HG03159 (cell line): ENCODE results near the gene STK32B.

Experiments
- ATAC-seq: cut with Tn5 transposase; IDR thresholded peaks from one replicate; pipeline ENCODE4 v1.9.1; 2021; ENCODE audit warnings: mild to moderate bottlenecking, moderate library complexity; ENCODE audit not compliant: unreplicated experiment

The STK32B gene

DNA sequence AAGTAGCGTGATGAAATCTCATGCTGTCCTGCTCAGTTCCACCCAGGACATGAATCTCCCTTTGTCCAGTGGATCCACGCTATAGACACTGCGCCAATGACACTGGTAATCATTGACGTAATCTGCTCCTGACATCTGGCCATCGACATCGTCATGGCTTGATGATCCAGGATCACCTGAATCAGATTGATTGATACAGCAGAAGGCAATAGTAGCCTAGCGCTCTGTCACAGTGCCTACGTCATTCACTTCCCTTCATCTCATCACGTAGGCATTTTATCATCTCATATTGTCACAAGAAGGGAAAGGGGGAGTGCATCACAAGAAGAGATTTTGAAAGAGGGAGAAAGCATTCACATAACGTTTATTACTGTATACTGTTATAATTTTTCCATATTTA, 68.8 kb downstream of the STK32B start:
- no peak for ATAC-seq

DNA sequence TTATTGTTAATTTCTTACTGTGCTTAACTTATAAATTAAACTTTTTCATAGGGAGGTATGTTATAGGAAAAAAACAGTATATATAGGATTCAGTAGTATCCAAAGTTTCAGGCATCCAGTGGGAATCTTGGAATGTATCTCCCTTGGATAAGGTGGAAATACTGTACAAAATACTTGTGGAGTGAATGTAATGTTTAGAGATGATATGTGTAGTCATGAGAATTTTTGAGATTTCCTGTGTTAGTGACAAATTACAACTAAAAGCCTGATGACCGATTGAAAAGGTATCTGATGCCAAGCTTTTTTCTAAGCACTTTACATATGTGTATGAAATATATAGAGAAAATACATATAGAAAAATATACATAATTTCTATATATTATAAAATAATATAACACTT, 69.2 kb downstream of the STK32B start:
- ATAC-seq, result no peak

DNA sequence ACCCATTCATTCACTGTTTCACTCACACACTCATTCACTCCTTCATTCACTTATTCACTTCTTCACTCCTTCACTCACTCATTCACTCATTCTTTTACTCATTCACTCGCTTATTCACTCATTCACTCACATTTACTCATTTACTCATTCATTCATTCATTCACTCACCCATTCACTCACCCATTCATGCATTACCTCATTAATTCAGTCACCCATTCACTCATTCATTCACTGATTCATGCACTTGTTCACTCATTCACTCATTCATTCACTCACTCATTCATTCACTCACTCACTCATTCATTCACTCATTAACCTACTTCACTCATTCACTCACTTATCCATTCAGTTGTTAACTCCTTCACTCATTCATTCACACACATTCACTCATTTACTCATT, 70.8 kb downstream of the STK32B start:
- ATAC-seq, result no peak

DNA sequence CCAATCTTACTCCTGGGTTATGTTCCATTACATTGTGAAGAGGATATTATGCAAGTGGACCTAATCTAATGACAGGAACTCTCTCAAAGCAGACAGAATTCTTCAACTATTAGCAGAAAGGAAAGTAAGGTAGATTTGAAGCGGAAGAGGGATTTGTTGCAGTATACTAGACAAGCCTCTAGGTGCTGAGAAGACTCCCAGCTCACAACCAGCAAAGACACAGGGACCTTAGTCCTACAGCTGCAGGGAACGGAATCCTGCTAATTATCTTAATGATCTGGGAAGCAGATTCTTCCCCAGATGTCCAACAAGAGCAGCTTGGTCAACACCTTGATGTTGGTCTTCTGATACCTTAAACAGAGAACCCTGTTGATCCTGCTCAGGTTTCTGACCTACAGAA, 73.6 kb downstream of the STK32B start:
- no peak for ATAC-seq

DNA sequence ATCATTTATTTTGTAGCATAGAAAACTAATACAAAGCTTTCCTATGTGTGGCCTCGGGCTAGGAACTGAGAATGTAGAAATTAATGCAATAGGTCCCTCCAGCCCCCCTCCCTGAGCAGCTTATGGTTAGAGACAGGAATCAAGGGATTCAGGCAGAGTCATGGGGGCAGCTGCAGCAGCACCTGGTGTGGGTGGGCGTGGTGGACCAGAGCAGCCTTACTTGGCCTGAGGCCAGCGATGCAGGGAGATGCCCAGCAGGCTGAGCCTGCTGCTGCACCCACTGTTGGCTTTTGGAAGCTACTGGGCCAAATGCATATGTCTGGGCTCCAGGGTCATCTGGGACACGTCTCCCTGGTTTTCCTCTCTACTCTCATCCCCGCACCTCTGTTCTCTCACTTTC, 74.0 kb downstream of the STK32B start:
- no peak for ATAC-seq

DNA sequence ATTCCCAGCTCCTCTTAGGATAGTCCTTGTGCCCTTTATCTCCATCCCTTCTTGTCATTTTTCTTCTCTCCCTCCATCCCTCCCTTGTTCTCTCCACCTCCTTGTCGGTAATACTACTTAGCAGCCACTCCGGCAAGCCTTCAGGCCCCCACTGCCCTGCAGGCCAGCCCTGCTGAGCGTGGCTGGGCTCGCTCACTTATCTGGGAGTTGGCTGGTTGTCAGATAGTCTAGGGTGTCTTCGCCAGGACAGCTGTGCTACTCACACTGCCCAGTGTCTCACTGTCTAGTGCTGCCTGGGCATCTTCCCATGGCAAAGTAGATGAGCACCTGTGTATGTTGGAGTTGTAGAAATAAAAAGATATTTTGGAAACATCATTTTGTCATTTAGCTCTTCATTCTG, 75.0 kb downstream of the STK32B start:
- ATAC-seq, result no peak

DNA sequence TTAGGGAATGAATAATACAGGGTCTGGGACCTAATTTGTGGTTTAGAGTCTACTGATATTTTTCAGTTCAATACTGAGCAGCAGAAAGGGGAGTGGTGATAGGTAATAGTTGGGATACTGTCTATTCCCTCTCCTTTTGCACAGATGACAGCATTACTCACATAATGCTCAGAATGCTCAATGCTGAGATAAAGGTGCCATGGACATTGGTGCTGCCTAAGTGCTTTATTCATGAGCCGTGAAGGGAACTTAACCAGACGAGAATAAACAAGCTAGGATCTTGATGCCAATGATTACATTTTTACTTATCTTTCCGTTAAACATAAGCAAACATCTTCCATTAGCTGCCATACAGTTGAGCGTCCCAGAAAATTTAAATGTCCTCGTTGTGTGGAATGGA, 75.6 kb downstream of the STK32B start:
- no peak for ATAC-seq

DNA sequence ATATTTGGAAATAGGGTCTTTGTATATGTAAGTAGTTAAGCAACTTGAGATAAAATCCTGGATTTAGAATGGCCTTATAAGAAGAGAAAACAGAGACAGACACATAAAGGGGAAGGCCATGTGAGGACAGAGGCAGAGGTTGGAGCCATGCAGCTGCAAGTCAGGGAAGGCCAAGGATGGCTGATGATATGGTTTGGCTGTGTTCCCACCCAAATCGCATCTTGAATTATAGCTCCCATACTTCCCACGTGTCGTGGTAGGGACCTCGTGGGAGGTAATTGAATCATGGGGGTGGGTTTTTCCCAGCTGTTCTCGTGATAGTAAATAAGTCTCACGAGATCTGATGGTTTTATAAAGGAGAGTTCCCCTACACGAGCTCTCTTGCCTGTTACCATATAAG, 76.3 kb downstream of the STK32B start:
- no peak for ATAC-seq

DNA sequence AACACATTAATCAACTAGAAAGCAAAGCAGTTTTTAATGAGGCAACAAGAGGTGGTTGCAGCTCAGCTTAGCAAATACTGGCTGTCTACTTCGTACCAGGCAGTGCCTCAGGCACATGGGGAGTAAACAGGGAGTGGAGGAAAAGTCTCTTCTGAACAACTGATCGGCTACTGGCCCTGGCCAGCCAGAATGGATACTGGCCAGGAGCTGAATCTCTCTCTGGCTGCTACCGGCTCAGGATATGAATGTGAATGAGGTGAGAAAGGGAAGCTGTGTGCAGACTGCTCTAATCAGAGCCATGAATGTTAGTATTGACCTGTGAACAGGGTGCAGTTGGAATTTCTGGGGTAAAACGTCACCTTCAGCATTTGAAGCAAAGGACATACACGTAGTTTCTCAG, 77.3 kb downstream of the STK32B start:
- ATAC-seq, result no peak

DNA sequence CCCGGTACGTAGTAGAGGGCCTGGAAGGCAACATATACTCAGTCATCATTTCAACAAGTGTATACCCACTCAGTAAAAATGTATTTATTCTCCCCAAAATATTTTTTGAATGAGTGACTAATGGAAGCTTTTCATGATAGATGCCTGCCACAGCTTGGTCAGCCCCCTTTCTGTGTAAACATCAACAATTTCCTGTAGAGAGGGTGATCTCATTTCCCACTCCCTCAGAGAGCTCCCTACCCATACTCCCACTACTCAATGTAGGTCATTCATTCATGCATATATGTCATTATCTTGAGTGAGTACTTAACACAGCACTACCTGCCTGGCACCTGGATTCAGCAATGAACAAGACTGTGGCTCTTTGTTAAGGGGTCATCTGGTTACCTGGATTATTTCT, 81.9 kb downstream of the STK32B start:
- ATAC-seq, result no peak

DNA sequence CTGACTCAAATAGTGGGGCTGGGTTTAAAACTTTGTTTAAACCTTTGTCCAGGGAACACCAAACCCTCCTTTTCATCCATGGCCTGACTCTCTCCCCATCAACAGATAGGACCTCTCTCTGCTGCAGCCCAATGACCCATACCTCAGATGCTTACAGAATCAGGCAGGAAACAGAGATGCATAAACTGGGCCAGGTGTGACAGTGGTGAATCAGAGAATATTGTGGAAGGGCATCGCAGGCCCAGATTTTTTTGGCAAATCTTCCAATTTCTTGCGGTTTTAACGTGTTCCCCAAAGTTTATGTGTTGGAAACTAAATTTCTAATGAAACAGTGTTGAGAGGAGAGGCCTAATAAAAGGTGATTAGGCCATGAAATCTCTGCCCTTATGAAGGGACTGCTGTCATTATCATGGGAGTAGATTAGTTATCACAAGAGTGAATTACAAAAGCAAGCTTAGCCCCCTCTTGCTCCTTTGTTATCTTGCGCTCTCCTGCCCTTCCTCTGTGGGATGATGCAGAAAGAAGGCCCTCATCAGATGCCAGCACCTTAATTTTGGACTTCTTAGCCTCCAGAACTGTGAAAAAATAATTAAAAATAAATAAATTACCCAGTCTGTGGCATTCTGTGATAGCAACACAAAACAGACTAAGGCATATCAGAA, 82.8 kb downstream of the STK32B start:
- ATAC-seq, result no peak

DNA sequence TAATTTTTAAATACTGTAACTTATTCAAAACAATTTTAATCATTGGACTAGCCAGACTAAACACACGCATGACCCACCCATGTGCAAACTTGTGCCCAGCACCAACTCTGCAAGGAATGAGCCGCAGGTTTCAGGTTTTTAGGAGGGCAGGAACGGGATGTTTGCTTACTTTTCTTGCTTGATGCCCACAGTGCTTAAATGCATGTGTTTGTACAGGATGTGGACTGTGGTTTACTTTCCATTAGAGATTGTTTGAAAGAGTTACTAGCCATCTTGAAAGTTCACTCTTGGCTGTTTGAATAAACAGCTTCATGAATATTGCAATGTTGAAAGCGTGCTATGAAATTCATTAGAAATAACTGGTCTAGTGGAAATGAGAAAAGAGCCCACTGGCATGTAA, 83.3 kb downstream of the STK32B start:
- ATAC-seq, result no peak

DNA sequence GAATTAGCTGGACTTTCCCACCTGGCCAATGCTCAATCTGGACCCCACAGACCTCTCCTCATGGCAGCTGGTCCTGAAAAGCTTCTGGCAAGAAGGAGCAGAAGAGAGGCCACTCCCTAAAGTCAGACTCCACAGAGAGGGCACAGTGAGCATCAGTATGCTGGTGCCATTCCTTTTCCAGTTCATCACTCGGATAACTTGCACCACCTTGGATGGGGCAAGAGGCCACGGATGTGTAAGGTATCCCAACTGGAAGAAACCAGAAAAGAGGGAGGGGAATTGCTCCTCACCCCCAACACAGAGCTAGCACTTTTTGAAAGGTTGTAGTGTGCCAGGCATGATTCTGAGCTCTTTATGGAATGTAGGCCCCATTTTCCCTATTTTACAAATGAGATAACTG, 85.9 kb downstream of the STK32B start:
- ATAC-seq, result no peak

DNA sequence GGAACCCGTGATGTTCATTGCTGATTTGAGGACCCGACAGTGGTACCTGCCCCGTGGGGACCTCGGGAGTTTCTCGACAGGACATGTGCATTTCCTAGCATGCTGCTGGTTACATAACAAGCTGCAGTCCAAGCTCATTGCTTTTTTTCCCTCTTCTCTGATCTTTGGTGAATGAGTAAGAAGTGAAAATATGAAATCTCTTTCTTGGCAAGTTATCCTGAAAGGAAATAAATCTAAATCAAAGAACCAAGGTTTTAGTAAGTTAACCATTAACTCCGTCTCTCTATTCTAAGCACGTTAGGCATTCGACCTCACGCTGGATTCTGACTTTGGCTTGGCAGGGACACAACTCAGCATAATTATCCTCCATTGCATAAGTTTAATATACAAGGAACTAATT, 86.6 kb downstream of the STK32B start:
- no peak for ATAC-seq

DNA sequence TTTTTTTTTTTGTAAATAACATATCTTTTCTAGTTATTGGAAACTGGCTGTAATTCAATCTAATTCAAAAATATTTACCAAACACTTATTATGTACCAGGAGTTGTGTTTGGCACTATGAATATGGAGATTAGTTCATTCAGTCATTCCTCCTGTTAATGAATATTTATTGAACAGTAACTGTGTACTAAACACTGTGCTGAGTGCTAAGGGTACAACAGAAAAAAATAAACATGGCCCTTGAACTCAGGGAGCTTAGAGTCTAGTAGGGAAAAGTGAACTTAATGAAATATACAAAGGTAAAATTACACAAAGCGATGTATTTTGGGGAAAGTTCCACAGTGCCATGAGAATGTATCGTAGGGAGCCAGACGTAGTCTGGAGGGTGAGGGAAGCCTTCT, 87.1 kb downstream of the STK32B start:
- ATAC-seq, result no peak

DNA sequence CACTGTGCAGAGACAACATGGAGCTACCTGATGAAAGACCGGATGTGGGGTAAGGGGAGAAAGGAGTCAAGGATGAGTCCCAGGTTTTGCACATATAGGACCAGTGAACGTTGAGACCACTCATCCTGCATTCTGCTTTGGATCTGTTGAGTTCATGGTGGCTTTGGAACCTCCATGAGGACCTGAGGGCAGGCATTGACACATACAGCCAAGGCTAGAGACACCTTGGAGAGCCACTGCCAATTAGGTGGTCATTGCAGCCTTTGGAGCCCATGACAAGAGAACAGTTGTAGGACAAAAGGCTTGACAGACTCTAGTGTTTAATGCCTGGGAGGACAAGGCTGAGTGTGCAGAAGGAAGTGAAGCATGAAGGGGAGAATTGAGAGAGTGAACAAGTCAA, 87.9 kb downstream of the STK32B start:
- no peak for ATAC-seq

DNA sequence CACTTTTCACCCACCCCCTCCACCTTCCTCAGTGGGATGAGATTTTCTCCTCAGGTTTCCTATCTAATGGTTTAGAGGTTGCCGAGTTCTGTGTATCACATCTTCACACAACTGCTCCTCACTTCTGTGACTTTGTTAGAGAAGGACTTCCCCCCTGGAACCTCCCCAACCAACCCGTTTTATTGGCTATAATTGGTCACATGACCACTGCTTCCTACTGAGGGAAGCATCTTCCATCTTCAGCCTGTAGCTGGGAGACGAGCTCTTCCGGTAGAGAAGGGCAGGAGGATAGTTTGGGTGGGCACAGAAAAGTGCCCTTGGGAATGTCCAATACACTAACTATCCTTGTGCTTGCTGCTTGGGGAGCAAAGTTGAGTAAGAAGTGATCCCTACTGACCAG, 90.5 kb downstream of the STK32B start:
- ATAC-seq, result no peak

DNA sequence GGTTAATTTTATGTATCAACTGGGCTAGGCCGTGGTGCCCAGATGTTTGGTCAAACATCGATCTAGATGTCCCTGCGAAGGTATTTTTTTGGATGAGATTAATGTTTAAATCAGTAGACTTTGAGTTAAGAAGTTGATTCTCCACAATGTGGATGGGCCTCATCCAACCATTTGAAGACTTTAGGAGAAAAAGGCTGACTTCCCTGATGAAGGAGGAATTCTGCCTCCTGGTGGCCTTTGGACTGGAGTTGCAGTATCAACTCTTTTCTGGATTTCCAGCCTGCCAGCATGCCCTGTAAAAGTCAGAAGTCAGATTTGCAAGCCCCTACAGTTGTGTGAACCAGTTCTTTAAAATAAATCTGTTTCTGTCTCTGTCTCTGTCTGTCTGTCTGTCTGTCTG, 91.4 kb downstream of the STK32B start:
- ATAC-seq, result no peak

DNA sequence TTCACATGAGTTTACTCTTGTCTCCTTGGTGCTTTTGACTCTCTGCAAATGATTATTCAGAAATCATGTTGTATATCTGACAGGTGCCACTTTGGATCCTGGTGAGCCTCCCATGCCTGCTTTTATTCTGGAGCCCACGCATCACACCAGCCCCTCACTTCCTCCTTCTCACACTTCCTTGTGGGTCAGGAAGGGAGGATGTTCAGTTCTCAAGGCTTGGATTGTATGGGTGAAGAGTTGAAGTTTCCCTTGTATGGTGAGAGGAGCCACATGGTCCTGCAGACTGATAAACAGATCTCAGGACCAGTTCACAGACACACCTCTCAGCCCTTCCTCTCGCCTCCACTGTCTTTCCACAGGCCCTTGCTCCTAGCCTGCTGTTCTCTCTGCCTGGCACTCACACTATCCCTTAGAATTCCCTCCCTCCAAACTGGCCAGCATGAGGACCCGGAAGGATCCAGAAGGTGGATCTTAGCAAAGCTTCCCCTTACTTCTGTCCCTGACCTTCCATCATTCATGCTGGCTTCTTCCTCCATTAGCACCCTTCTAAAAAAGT, 92.1 kb downstream of the STK32B start:
- no peak for ATAC-seq

DNA sequence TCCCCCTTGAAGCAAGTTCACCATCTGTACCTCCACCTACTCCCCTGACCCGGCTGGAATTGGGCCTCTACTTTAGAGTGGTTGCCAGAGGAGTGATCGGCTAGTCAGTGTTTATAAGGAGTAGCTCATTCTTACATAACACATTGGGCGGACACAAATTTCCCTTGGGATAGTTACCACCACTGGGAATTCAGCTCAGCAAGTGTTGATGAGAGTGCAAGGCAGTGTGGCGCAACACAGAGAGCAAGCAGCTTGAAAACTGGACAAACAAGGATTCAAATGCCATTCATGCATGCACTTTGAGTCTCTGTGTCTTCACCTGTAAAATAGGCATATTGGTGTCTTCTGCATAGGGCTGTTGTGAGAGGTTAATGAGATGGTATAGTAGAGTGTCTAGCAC, 92.7 kb downstream of the STK32B start:
- no peak for ATAC-seq

DNA sequence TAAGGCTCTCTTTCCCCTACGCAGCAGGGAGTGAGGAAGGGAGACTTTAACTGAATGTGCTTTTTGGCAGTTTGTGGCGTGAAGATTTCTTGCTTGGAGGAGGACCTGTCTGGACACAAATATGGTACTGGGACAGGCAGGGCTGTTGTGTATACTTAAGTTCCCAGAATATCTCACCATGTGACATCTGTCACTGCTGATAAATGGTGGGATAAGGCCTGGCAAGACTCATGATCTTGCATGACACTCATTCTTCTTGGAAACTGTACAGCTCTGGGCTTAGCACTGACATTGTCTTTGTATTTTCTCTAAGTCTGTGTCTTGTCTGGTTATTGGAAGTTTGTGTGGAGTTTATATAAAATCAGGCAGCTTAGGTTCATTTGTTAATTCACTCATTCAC, 93.1 kb downstream of the STK32B start:
- no peak for ATAC-seq

DNA sequence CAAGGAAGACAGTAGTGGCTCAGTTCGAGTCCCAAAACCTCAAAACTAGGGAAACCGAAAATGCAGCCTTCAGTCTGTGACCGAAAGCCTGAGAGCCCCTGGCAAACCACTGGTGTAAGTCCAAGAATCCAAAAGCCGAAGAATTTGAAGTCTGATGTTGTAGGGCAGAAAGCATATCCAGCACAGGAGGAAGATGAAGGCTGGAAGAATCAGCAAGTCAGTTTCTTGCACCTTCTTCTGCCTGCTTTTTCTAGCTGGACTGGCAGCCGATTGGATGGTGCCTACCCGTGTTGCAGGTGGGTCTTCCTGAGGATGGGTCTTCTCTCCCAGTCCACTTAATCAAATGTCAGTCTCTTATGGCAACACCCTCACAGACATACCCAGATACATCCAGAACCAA, 95.0 kb downstream of the STK32B start:
- no peak for ATAC-seq

DNA sequence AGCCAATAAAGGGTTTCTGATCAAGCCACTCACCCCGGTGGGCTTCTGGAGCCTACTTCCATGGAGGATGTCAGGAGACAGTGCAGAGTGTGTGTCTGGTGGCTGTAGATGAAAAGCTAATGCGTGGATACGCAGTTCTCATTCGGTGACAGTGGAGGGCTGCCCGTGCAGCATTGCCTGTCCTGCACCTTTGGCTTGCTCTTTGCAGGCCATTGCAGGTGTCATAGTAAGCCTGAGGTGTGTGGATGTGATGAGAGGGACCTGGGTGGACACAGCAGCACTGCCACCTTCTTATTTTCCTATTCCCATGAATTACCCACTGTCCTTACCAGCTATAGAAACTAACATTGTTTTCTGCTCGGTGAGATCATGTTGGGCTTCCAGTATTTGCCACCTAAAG, 101.2 kb downstream of the STK32B start:
- ATAC-seq, result no peak
